IMR-90 (cell line): ENCODE results near the gene HSPE1. TPM values are rescaled to one million over a fixed set of nuclear protein-coding genes. Genes with fewer than 3 reads are reported as not detected.
A peak's percentile ranks its signal among the peaks of the same experiment; 100 is the strongest.

Experiments
- ATAC-seq: fragments of 200-7000 bp; cut with Tn5 transposase; 2 replicates; pipeline ENCODE4 v1.9.1; 2020; ENCODE audit warnings: low read depth, mild to moderate bottlenecking, moderate library complexity
- Bru-seq: library from RNA; stranded (reverse); fragments of 400-500 nt; gene quantifications from one replicate; lab custom pipeline; 2021; lab: Mats Ljungman, UMichigan
- BruChase-seq, 2 experiments: library from RNA; stranded (reverse); fragments of 400-500 nt; gene quantifications; one replicate each; lab custom pipeline; 2021; lab: Mats Ljungman, UMichigan
- BruUV-seq: library from RNA; stranded (reverse); fragments of 400-500 nt; replicated peaks from 2 replicates; lab custom pipeline; 2021; lab: Mats Ljungman, UMichigan
- CTCF ChIA-PET: fragments of 300-600 bp; formaldehyde crosslinking; extraction: SDS; loops from one replicate; lab custom pipeline; 2021; ENCODE audit warnings: antibody characterized with exemption; lab: Yijun Ruan, JAX
- POLR2A ChIA-PET: fragments of 300-600 bp; sonication (Branson Sonifier 250); formaldehyde crosslinking; loops from one replicate; lab custom pipeline; 2022; ENCODE audit warnings: antibody characterized with exemption; ENCODE audit not compliant: unreplicated experiment; lab: Charles Lee
- DNase-seq: peaks from one replicate; pipeline ENCODE4 v3.0.0; 2013
- H2AFZ ChIP-seq: replicated peaks from 2 replicates; pipeline ENCODE3; 2013; ENCODE audit warnings: low read length, mild to moderate bottlenecking; ENCODE audit not compliant: poor library complexity
- H2AK5ac ChIP-seq: 2 replicates; pipeline ENCODE4 v1.6.1; 2013; ENCODE audit warnings: low read depth, low read length, inconsistent platforms
- H2AK9ac ChIP-seq: replicated peaks from 2 replicates; pipeline ENCODE3; 2013; ENCODE audit warnings: mild to moderate bottlenecking, low read depth, low read length, moderate library complexity; ENCODE audit not compliant: poor library complexity
- H2BK120ac ChIP-seq: 2 replicates; pipeline ENCODE4 v1.6.1; 2013; ENCODE audit warnings: low read depth, low read length, inconsistent platforms
- H2BK15ac ChIP-seq: 3 replicates; pipeline ENCODE4 v1.6.1; 2013; ENCODE audit warnings: low read depth, low read length, inconsistent platforms
- H2BK20ac ChIP-seq: 2 replicates; pipeline ENCODE4 v1.6.1; 2013; ENCODE audit warnings: low read depth, mild to moderate bottlenecking, inconsistent platforms, low read length, moderate library complexity
- H2BK5ac ChIP-seq: 2 replicates; pipeline ENCODE4 v1.6.1; 2013; ENCODE audit warnings: mild to moderate bottlenecking, low read depth, low read length, inconsistent platforms; ENCODE audit not compliant: poor library complexity, severe bottlenecking
- H3K14ac ChIP-seq: replicated peaks from 2 replicates; pipeline ENCODE4 v1.6.1; 2013; ENCODE audit warnings: low read depth, low read length, inconsistent platforms
- H3K18ac ChIP-seq: 2 replicates; pipeline ENCODE4 v1.6.1; 2013; ENCODE audit warnings: low read depth, low read length, control low read depth
- H3K23ac ChIP-seq: 2 replicates; pipeline ENCODE4 v1.6.1; 2013; ENCODE audit warnings: low read depth, low read length, inconsistent platforms
- H3K27ac ChIP-seq: 2 replicates; pipeline ENCODE4 v1.5.1; 2013; ENCODE audit warnings: mild to moderate bottlenecking, control low read depth, low read length; ENCODE audit not compliant: insufficient read depth
- H3K27me3 ChIP-seq: 2 replicates; pipeline ENCODE4 v1.6.1; 2013; ENCODE audit warnings: low read length; ENCODE audit not compliant: control insufficient read depth, insufficient read depth
- H3K36me3 ChIP-seq: 2 replicates; pipeline ENCODE4 v1.6.1; 2013; ENCODE audit warnings: low read length, mixed read lengths; ENCODE audit not compliant: control insufficient read depth, insufficient read depth
- H3K4ac ChIP-seq: 2 replicates; pipeline ENCODE4 v1.6.1; 2013; ENCODE audit warnings: low read depth, low read length, inconsistent platforms
- H3K4me1 ChIP-seq: 2 replicates; pipeline ENCODE4 v1.6.1; 2013; ENCODE audit warnings: low read length, mixed read lengths; ENCODE audit not compliant: control insufficient read depth, insufficient read depth
- H3K4me2 ChIP-seq: 2 replicates; pipeline ENCODE4 v1.6.1; 2013; ENCODE audit warnings: low read depth, mild to moderate bottlenecking, control low read depth, low read length, moderate library complexity
- H3K4me3 ChIP-seq: 2 replicates; pipeline ENCODE4 v1.5.1; 2013; ENCODE audit warnings: low read depth, mild to moderate bottlenecking, control low read depth, low read length, moderate library complexity; ENCODE audit not compliant: insufficient read depth
- H3K56ac ChIP-seq: 2 replicates; pipeline ENCODE4 v1.6.1; 2013; ENCODE audit warnings: low read length, inconsistent platforms; ENCODE audit not compliant: insufficient read depth; ENCODE audit errors: extremely low read depth
- H3K79me1 ChIP-seq, 2 experiments: 2 replicates each; pipeline ENCODE4 v1.6.1; 2013; ENCODE audit warnings: low read length in 2 of 2, inconsistent platforms in 1 of 2, low read depth in 1 of 2
- H3K9ac ChIP-seq: 2 replicates; pipeline ENCODE4 v1.6.1; 2013; ENCODE audit warnings: low read depth, low read length, control low read depth
- H3K9me1 ChIP-seq: 2 replicates; pipeline ENCODE4 v1.6.1; 2013; ENCODE audit warnings: low read length, inconsistent platforms; ENCODE audit not compliant: insufficient read depth
- H3K9me3 ChIP-seq: 2 replicates; pipeline ENCODE4 v1.6.1; 2013; ENCODE audit warnings: low read length; ENCODE audit not compliant: control insufficient read depth, insufficient read depth
- H4K20me1 ChIP-seq: 2 replicates; pipeline ENCODE4 v1.6.1; 2013; ENCODE audit warnings: low read length, inconsistent platforms; ENCODE audit not compliant: insufficient read depth
- H4K5ac ChIP-seq: 2 replicates; pipeline ENCODE4 v1.6.1; 2013; ENCODE audit warnings: mild to moderate bottlenecking, low read depth, low read length, control low read depth
- H4K8ac ChIP-seq, 2 experiments: 2 replicates each; pipeline ENCODE4 v1.6.1; 2013; ENCODE audit warnings: low read depth in 2 of 2, low read length in 2 of 2, control low read depth in 1 of 2, inconsistent platforms in 1 of 2
- H4K91ac ChIP-seq: 2 replicates; pipeline ENCODE4 v1.6.1; 2013; ENCODE audit warnings: low read depth, low read length, inconsistent platforms; ENCODE audit not compliant: insufficient read depth
- BHLHE40 ChIP-seq: fragments of 150-350 bp; IDR thresholded peaks from 2 replicates; pipeline ENCODE4 v1.6.1; 2016; ENCODE audit warnings: mild to moderate bottlenecking, low read depth, low read length
- FOS ChIP-seq: fragments of 150-350 bp; IDR thresholded peaks from 2 replicates; pipeline ENCODE4 v1.6.1; 2016; ENCODE audit warnings: low read depth, low read length
- MAZ ChIP-seq: IDR thresholded peaks from 2 replicates; pipeline ENCODE4 v1.6.1; 2012; ENCODE audit warnings: low read depth, mild to moderate bottlenecking, low read length, improper control_type of control experiment, moderate library complexity, borderline replicate concordance
- MXI1 ChIP-seq: IDR thresholded peaks from 2 replicates; pipeline ENCODE4 v1.6.1; 2012; ENCODE audit warnings: low read depth, mild to moderate bottlenecking, low read length, moderate library complexity, borderline replicate concordance
- NFE2L2 ChIP-seq: fragments of 150-350 bp; IDR thresholded peaks from 2 replicates; pipeline ENCODE4 v1.6.1; 2016; ENCODE audit warnings: low read depth, mild to moderate bottlenecking, low read length
- POLR2A ChIP-seq: IDR thresholded peaks from 2 replicates; pipeline ENCODE4 v1.6.1; 2012; ENCODE audit warnings: mild to moderate bottlenecking, low read depth, low read length
- RAD21 ChIP-seq: IDR thresholded peaks from 2 replicates; pipeline ENCODE4 v1.6.1; 2012; ENCODE audit warnings: low read length, improper control_type of control experiment
- RFX5 ChIP-seq: IDR thresholded peaks from 2 replicates; pipeline ENCODE4 v1.8.0; 2012; ENCODE audit warnings: low read depth, mild to moderate bottlenecking, low read length, moderate library complexity
- WGBS, 2 experiments: methylation state at CpG; one replicate each; pipeline versions ENCODE4 v1.1.5 to v1.1.7; 2013; ENCODE audit warnings: missing lambda C conversion rate in 2 of 2; ENCODE audit not compliant: insufficient read length in 1 of 2; ENCODE audit errors: extremely low coverage in 2 of 2; 5-methylcytosine and 5-hydroxymethylcytosine counted together
- dilution Hi-C: fragments of 300-500 bp; cut with HindIII; formaldehyde crosslinking; loops from one replicate; pipeline ENCODE4 v1.14.3; 2018; ENCODE audit warnings: low sequenced_read_pairs; ENCODE audit not compliant: unreplicated experiment
- in situ Hi-C: fragments of 300-500 bp; cut with MboI; formaldehyde crosslinking; loops from 3 replicates; pipeline ENCODE4 v1.14.3; 2019; ENCODE audit warnings: low sequenced_read_pairs, inconsistent platforms, mixed read lengths
- intact Hi-C: fragments of 100-400 bp; cut with micrococcal nuclease; formaldehyde crosslinking; loops from 2 replicates; pipeline ENCODE4 v1.10.0; 2022
- long read RNA-seq: library from polyadenylated mRNA; unstranded; transcript quantifications from one replicate; pipeline ENCODE4 v2.0.0, GENCODE V29; 2021; ENCODE audit not compliant: unreplicated experiment
- polyA plus RNA-seq, 3 experiments: library from polyadenylated mRNA; depleted of rRNA; stranded (reverse); fragments of >200 nt; gene quantifications; 2 replicates each; pipeline ENCODE4 v1.2.3, GENCODE V29; 2012; ENCODE audit warnings: low replicate concordance in 1 of 3
- total RNA-seq: library from RNA; depleted of rRNA; stranded (reverse); fragments of >200 nt; gene quantifications from 2 replicates; pipeline ENCODE4 v1.2.3, GENCODE V29; 2012; rRNA removed
- TF ChIP-seq, protein P1 (sequence below): fragments of 150-350 bp; IDR thresholded peaks from 2 replicates; pipeline ENCODE4 v1.6.1; 2017; ENCODE audit warnings: mild to moderate bottlenecking, antibody characterized with exemption, low read length, low read depth

The HSPE1 gene
- total RNA-seq (13.3 and 60.3 TPM in 2 replicates), polyA plus RNA-seq (2012; rRNA removed) (93.6 and 106 TPM in 2 replicates), Bru-seq, nascent RNA (percentile 91 among the genes with signal in this experiment), BruChase-seq, experiment 1, labeled RNA remaining after a 6-hour chase (percentile 92 among the genes with signal in this experiment), BruChase-seq, experiment 2, labeled RNA remaining after a 2-hour chase (percentile 91 among the genes with signal in this experiment)
- 15.7 and 19.2 TPM in 2 replicates for polyA plus RNA-seq (2012; cell fraction: cytosol; rRNA removed)
- 9.3 and 26.8 TPM in 2 replicates for polyA plus RNA-seq (2012; cell fraction: nucleus; rRNA removed; ENCODE audit: low replicate concordance)
- long read RNA-seq, transcript HSPE1-201 (4 exons, 950 nt), result major isoform, 88 of 109 reads
- long read RNA-seq, partial matches to known transcripts, result 19 of 109 reads
- long read RNA-seq, other reads (novel, unspliced or antisense), result 1 of 109 reads

- peak within 1 kb of the TSS; percentile 72 for H2BK5ac ChIP-seq
- in situ Hi-C loops (loop anchor here (5.0 to 10.0 kb wide), 2 partner anchors 83 to 275 kb away; no protein-coding TSS in a partner anchor), intact Hi-C loops (loop anchor here (1.0 to 5.0 kb wide), 3 partner anchors 43 to 279 kb away; partner anchors contain the start of gene MARS2), dilution Hi-C loops (no loop called here)
- WGBS, 2 experiments, result 0% methylated on average over 14 of the region's 104 CpGs; no CpG with 5 or more reads in 1 of the 2 experiments
- peak within 1 kb of the TSS; percentile 68 to 78 for H4K8ac ChIP-seq
- H4K20me1 ChIP-seq, result peaks cover 45% of the 10 kb centered on the region
- H2AK5ac ChIP-seq, result peak within 1 kb of the TSS; percentile 79
- H3K4me1 ChIP-seq, result 0 out of 2 replicates have a peak, but pooled peaks cover 1% of the 10 kb centered on the region
- H2AK9ac ChIP-seq, result peak within 1 kb of the TSS; percentile 97
- H3K23ac ChIP-seq, result peak within 1 kb of the TSS; percentile 96
- H4K5ac ChIP-seq, result peak within 1 kb of the TSS; percentile 83; the same call in 1 of the 2 replicates
- H2AFZ ChIP-seq, result peak within 1 kb of the TSS; percentile 90
- H3K9me3 ChIP-seq, result no peaks in the 10 kb centered on the region
- H3K14ac ChIP-seq, result peak within 1 kb of the TSS; percentile 88
- peaks cover 18% of the 10 kb centered on the region for H3K36me3 ChIP-seq
- H2BK120ac ChIP-seq, result peak within 1 kb of the TSS; percentile 88
- peak within 1 kb of the TSS; percentile 7; the same call in 1 of the 3 replicates for H2BK15ac ChIP-seq
- peak within 1 kb of the TSS; percentile 84 for H3K56ac ChIP-seq
- no peak for TF ChIP-seq NFE2L2
- TF ChIP-seq RAD21, result no peak
- TF ChIP-seq MXI1, result peak; percentile 94
- peak; percentile 94 for TF ChIP-seq MAZ
- TF ChIP-seq BHLHE40, result peak; percentile 76
- TF ChIP-seq, protein P1, sequence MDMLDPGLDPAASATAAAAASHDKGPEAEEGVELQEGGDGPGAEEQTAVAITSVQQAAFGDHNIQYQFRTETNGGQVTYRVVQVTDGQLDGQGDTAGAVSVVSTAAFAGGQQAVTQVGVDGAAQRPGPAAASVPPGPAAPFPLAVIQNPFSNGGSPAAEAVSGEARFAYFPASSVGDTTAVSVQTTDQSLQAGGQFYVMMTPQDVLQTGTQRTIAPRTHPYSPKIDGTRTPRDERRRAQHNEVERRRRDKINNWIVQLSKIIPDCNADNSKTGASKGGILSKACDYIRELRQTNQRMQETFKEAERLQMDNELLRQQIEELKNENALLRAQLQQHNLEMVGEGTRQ, result peak; percentile 67
- TF ChIP-seq FOS, result peak; percentile 100
- peak; percentile 71 for TF ChIP-seq POLR2A
- no peak for TF ChIP-seq RFX5
- peak within 1 kb of the TSS; percentile 81 for H4K91ac ChIP-seq
- H3K4ac ChIP-seq, result peak within 1 kb of the TSS; percentile 81
- peak within 1 kb of the TSS; percentile 100 for H3K4me2 ChIP-seq
- H3K27ac ChIP-seq, result peak within 1 kb of the TSS; percentile 74
- DNase-seq (peak; percentile 99), ATAC-seq (peak; percentile 94)
- ChIA-PET POLR2A (interaction anchor here (0.5 to 1.0 kb wide), 8 partner anchors 12 to 1715 kb away, joined by 3 to 4 read pairs (median 4); partner anchors contain the start of genes COQ10B, MOB4 and SF3B1), CTCF (no interaction called here)
- no peaks in the 10 kb centered on the region for H3K27me3 ChIP-seq
- BruUV-seq, result no TSS peak
- H3K9me1 ChIP-seq, result 0 out of 2 replicates have a peak, but pooled peaks cover 3% of the 10 kb centered on the region
- peaks cover 21 to 46% of the 10 kb centered on the region in 2 experiments for H3K79me1 ChIP-seq
- H3K9ac ChIP-seq, result peak within 1 kb of the TSS; percentile 95
- no peak within 1 kb of the TSS; the same call in 1 of the 2 replicates for H2BK20ac ChIP-seq
- H3K4me3 ChIP-seq, result peak within 1 kb of the TSS; percentile 74
- peak within 1 kb of the TSS; percentile 58 for H3K18ac ChIP-seq
Observed at GRCh38 chr2:197499594-197500502, at the start of gene HSPE1, which contains the start of gene HSPD1. Gene HSPE1, plus strand, starts transcription at chr2:197500379. Its CDS starts 58 bp downstream, at chr2:197500437. Gene HSPD1, minus strand, starts transcription at chr2:197499840. Its CDS starts 992 bp downstream, at chr2:197498848.
